Epidermal melanocyte (primary cell): ENCODE results near the gene EFHD1.
"Not testable (repeated sequence)": the region's sequence is repeated elsewhere in the genome, so short reads cannot be mapped to it uniquely, and the experiment has no call there.

ENCODE experiments used
- DNase-seq: peaks from one replicate; pipeline ENCODE4 v3.0.0; 2011; ENCODE audit warnings: low spot score; ENCODE audit not compliant: insufficient read length

EFHD1 gene

DNA sequence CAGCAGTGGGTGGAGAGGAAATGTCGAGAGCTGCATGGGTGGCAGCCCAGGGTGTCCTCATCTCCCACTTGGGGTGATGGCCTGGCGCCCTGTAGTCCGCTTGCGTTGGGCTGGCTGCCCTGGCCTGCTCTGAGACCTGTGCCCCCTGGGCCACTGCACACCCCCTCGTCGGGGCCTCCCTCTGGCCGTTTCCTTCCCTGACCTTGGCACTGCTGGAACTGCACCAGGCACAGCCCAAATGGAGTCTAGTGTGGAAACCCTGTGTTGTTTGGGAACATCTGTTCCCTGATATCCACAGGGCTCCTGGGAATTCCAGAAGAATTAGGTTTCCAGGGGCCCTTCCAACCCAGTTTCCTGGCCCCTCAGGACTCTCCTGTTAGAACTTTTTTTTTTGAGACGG is 13.9 kb downstream of the EFHD1 start:
- no peak for DNase-seq

DNA sequence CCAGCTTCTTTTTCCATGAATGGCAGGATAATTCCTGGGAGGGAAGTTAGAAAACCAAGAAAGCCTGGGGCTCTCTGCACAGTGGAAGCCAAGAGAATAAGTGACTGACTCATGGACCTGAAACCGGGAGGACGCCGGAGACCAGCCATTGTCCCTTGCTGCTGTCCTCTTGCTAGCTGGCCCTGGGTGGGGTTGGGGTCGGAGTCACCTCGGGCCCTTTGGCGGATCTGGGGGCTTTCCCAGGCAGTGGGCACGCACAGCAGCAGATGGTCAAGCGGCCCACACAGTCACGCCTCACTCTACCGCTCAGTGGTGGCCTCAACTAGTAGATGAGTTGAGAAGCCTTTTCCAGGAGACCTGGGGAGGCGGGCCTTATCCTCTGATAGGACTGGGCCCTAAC is 15.6 kb downstream of the EFHD1 start:
- no peak for DNase-seq

DNA sequence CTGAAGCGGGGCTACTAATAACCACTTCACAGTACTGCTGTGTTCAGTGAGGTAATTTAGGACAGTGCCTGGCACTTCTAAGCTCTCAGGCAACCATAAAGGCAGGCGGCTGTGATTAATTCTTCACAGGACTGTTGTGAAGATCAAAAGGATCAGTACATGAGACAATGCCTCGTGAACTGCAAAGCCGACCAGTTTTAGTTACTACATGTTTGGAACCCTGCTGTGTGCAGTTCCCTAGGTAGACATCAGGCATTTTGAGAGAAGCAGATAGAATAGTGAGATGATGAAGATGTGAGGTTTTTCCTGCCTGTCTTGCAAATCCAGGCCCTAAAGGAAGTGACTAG is 19.1 kb downstream of the EFHD1 start:
- no peak for DNase-seq

DNA sequence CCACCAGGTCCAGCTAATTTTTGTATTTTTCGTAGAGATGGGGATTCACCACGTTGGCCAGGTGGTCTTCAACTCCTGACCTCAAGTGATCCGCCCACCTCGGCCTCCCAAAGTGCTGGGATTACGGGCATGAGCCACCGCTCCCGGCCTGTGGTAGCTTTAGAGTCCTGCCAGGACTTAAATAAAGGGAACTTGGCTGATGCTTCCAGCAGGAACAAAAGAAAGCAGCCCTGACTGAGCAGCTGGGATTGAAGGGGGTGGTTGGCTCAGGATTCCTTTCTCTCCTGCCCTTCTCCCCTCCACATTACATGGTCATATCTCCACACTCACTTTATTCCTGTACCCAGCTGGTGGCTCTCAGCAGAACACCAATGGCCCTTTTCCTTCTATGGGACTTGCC is 20.0 kb downstream of the EFHD1 start:
- no peak for DNase-seq

DNA sequence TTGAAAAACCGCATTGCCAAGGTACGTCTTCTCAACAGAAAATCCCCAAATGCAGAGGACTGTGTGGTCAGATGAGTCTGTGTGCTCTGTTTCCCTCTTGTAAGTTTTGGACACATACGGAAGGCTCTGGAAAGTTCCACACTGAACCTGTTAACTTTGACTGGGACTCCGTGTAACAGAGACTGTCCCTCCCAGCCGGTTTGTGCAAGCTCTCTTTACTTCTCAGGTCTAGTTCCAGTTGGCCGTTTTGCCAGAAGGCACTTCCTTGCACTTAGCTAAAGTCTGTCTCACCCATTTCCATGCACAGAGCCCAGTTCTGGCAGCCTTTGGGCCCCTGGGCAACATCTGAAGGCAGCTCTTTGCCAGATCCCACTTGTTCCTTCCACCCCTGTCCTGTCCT is 22.0 kb downstream of the EFHD1 start:
- no peak for DNase-seq

DNA sequence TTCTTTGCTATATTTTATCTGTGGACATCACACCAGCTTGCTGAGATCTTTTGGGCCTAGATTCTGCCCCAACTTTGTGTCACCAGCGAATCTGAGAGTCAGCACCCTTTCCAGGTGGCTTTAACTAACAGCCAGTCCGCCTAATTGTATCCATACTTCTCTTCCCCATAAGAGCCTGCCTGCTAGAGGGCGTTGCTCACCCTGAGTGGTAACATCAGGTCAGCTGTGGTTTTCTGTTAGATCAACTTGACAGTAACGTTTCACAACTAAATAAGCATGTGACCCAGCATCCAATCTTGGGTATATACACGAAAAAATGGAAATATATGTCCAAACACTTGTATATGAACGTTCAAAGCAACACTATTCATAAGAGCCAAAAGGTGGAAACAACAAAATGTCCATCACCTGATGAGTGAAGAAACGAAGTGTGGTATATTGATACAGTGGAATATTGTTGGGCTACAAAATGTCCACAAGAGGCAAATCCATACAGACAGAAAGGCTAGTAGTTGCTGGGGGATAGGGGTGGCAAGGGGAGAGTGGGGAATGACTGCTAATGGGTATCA is 24.9 kb downstream of the EFHD1 start:
- no peak for DNase-seq

DNA sequence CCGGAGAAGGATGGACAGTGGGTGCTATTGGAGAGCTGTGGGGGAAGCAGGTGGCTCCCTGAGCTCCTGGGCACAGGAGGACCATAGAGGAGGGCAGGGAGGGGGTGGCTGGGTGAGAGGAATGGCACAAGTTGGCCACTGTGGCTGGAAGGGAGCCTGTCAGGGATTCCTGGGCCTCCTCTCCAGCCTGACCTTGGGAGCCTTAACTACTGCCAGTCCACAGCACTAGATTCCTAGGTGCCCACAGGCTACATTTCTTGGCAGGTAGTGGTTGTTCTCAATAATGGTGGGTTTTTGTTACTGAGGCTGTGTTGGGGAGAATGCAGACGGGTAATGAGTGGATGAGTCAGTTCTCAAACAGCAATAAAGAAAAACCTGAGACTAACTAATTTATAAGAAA is 26.0 kb downstream of the EFHD1 start:
- no peak for DNase-seq

DNA sequence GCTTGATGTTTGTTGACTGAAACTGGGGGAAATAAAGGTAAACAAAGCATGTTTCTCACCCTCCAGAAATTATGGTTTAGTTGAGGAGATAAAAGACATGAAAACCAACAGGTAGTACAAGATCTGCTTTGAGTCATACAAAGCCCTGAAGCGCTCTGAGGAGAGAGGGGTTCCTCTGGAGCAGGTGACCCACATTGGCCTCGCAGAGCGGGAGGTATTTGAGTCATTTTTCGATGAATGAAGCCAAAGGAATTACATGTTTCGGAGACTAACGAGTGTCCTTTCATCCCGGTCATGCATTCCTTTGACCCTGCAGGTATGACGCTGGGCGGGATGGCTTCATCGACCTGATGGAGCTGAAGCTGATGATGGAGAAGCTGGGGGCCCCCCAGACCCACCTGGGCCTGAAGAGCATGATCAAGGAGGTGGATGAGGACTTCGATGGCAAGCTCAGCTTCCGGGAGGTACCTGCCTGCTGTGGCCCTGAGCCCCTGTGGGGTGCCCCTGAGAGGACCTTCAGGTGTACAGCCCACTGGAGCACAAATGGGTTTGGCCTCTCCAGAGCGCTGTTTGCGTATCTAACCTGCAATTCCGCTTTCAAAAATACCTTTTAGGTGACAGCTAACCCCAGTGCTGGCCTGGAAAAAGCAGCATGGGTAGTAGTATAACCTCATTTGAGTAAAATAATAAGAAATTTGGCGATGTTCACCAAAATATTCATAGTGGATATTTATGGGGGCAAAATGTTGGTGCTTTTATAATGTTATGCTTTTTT is 29.3 kb downstream of the EFHD1 start:
- DNase-seq: no peak

DNA sequence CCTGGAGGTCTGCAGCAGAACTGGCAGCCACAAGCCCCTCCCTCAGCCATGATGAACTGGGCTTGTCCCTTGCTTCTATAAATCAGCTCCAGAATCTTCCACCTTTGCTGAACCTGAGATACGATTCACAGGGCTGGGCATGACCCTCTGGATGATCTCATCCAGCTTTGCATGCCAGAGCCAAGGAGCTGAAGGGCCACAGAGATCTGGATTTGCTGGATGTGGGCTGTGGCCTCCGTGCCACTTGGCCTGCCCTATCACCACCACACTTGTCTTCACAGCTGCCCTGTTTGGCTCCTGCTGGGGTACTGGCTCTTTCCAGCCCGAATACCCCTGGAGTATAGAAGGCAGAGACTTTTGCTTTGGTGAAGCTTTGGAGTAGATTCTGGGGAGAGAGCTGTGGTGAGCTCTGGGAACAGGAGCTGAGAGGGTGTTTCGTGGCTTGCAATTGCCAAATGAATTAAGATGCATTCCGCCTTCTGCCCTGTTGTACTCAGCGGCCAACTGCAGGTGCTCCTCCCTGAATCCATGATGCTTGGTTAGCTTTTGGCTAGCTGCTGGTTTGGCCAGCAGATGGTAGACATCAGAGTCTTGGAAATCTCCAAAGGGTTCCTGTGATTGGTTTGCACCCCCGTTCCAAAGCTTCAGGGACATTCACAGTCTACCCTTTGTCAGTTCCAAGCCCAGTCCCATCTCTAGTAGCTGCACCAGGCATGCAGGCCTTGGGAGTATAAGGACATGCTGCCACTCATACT is 32.8 kb downstream of the EFHD1 start:
- DNase-seq: no peak

DNA sequence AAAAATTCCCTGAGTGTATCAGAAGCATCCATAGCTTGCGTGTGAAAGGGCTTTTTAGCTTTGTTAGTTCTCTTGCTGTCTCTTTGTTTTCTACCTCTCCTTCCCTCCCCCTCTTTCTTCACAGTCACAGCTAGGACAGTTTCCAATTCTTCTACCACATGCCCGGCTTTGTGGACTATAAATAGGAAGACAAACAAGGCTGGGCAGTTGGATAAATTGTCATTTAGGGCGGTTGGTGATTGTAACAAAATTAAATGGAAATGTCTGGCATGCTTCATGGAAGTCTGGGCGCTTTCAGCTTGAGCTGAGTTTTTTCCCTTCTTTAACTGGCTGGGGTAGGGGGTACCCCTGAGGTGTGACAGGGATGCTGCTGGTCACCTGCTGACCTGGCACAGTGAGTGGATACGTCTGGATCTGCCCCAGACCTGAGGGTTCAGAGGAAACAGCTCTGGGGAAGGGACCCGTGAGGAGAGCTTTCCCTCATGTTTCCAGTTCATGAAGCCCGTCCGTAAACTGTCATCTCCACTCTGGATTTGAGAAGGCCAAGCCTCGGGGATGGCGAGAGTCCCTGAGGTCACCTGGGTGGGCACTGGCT is 34.7 kb downstream of the EFHD1 start:
- DNase-seq: no peak

DNA sequence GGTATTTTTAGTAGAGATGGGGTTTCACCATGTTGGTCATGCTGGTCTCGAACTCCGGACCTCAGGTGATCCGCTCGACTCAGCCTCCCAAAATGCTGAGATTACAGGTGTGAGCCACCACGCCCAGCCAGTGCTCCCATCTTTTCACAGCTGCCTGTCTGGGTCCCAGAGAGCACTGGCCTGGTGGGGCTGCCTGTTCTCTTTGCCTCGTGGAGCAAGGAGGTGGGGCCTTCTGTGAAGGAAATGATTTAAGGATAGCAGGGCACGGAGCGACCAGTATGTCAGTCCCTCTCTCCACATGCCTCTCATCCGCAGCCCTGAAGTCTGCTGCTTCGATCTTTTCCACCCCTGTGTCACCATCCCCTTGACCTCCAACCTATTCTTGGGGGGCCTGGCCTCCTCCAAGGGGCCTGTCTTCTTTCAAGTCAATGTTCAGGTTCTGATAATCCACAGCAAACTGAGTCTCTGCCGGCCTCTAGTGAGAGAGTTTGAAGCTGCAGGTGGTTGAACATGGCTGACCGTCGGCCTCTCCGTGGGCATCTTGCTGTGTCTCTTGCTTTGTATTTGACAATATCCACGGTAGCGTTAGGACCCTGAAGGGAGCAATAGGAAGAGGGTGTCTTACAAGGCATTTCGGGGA is 35.5 kb downstream of the EFHD1 start:
- DNase-seq: no peak

DNA sequence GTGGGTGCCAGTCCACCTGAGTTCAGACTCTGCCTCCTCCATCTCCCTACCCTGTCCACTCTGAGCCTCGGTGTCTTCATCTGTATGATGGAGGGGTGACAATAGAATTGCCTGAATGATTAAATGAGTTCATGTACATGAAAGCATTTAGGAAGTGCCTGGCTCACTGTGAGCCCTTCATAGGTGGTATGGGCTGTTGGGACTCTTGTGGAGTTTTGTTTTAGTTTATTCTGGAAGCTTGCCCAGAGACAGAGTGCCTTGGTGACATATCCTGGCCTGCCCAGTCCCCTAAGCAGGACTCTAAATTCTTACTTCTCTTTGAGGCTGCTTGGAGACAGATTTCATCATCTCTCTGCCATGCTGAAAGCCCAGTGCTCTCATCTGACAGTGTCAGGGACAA is 39.2 kb downstream of the EFHD1 start:
- no peak for DNase-seq

DNA sequence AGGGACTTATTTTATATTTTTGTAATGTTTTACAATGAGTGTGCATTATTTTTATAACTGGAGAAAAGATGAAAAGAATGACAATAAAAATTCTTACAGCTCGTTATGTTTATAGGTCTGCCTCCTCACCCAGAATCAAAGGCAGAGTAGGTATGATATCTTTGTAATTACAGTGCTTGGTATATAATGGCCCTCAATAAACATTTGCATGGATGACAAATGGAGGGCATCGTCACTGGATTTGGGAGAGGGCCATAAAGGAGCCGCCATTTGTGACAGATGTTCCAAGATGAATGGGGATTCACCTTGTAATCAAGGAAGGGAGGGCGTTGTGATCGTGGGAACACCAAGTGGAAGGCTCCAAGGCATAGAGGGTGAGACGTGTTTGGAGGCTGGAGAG is 41.1 kb downstream of the EFHD1 start:
- DNase-seq: no peak

DNA sequence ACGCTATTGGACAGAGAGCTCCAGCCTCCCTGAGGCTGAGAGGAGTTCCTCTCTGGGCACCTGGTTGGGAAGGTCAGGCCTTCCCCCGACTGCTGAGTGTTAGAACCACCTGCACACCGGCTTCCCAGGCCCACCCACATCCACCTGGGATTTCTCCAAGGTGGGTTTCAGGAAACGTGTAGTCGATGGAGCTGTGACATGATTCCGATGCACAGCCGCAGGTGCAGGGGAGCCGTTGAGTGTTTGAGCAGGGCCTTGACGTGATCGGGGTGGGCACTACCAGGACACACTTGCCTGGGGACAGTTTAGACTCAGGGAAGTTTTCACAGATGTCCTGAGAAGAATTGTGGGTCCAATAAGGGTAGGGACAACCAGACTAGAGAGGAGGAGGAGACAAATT is 42.0 kb downstream of the EFHD1 start:
- no peak for DNase-seq

DNA sequence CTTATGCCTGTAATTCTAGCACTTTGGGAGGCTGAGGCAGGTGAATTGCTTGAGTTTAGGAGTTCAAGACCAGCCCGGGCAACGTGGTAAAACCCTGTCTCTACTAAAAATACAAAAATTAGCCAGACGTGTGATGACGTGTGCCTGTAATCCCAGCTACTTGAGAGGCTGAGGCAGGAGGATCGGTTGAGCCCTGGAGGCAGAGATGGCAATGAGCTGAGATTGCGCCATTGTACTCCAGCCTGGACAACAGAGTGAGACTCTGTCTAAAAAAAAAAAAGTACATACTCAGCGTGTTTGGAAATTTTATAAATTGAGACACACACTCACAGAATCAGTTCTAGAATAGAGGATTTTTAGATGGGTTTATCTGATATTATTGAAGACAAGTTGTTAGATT is 46.6 kb downstream of the EFHD1 start:
- no peak for DNase-seq

DNA sequence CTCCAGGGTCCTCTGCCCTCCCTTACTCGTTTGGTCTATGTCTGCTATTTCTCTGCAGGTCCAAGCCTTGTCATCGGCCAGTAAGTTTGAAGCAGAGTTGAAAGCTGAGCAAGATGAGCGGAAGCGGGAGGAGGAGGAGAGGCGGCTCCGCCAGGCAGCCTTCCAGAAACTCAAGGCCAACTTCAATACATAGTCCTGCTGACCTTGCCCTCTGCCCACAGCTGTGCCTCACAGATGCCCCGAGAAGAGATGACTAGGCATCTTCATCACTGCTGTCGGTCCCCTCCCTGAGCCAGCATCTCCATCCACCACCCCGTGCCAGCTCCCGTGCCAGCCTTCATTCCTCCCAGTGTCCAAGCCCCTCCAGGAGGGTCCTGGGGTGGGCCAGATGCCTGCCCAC is 48.1 kb downstream of the EFHD1 start:
- no peak for DNase-seq

DNA sequence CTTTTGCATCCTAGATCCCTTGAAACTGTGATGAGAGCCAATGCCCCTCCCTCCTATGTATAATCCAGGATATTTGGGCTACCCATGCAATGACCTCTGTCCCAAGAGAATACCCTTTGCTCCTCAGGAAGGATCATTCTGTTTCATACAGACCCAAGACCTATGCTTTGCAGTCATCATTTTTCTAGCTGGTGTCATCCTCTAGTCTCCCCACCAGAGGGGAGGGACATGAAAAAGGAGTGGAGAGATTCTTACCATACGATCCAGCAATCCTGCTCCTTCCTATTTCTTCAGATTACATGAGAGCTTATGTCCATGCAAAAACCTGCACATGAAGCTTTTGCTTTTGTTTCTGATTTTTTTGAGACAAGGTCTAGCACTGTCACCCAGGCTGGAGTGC is 50.0 kb downstream of the EFHD1 start:
- no peak for DNase-seq

DNA sequence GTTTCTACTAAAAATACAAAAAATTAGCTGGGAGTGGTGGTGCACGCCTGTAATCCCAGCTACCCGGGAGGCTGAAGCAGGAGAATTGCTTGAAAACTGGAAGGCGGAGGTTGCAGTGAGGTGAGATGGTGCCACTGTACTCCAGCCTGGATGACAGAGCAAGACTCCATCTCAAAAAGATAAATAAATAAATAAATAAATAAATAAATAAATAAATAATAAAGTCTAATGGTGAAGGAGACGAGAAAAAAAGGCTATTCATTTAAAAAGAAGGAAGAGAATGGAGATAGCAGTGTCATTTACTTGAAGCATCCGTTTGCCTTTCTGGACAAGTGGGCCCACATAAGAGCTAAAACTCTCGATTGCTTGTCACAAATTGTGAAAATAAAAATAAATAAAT is 52.0 kb downstream of the EFHD1 start:
- DNase-seq: not testable (repeated sequence)

DNA sequence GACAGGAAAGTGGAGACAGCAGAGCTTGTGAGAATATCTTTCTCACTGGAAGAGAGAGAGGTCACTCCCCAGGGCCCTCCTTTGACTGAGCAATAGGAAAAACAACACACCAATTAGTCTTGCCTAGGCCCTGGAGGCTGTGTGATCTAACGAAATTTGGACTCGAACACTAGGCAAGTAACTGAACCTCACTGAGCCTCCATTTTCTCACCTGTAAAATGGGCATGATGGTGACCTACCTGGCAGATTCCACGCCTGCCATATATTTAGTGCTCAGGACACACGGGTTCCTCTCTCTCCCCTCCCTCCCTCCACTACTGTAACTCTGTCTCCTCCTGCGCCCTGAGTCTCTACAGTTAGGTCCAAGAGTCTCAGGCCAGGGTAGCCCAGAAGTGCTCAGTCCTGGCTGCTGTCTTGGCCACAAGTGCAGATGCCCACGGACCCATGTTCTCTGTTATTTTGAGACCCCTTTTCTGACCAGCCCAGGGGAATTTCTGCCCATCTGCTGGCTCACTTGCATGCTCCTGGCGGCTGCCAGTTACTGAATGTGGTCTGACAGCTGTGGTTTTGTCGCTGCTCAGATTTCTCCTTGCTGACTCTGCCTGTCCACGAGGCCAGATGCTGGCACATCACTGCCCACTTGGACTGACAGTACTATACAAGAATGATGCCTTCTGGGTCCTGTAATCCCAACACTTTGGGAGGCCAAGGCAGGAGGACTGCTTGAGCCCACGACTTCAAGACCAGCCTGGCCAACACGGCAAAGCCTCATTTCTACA is 54.2 kb downstream of the EFHD1 start:
- DNase-seq: no peak

DNA sequence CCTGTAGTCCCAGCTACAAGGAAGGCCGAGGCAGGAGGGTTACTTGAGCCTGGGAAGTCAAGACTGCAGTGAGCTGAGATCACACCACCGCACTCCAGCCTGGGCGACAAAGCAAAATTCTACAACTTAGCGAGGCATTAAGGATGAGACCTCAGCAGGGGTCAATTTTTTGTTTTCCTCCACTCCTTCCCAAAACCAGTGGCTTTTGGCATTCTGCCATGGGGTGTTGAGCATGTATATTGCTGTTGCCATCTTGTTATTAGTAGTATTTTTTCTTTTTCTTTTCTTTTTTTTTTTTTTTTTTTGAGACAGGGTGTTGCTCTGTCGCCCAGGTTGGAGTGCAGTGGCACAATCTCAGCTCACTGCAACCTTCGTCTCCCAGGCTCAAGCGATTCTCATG is 54.8 kb downstream of the EFHD1 start:
- DNase-seq: no peak
